Common myeloid progenitor, CD34-positive (primary cell): ENCODE data around the gene ZNF552.
"Not testable (repeated sequence)": the region's sequence is repeated elsewhere in the genome, so short reads cannot be mapped to it uniquely, and the experiment has no call there.

Experiments used
- CTCF ChIA-PET: fragments of 350-600 bp; sonication (Branson Sonifier 250); formaldehyde crosslinking; loops from one replicate; lab custom pipeline; 2021; ENCODE audit warnings: antibody characterized with exemption; lab: Charles Lee
- POLR2A ChIA-PET: fragments of 350-600 bp; sonication (Branson Sonifier 250); formaldehyde crosslinking; loops from one replicate; lab custom pipeline; 2021; ENCODE audit warnings: antibody characterized with exemption; lab: Charles Lee
- DNase-seq, 3 donors: peaks; one replicate each; pipeline versions ENCODE4 v3.0.0 to v3.0.0-alpha.2; 2013
- H3K27ac ChIP-seq, 2 experiments: 1 replicate in 1 of 2; 2 replicates in 1 of 2; pipeline ENCODE4 v1.7.0; 2013; ENCODE audit warnings: inconsistent platforms in 2 of 2, low read length in 2 of 2, mild to moderate bottlenecking in 2 of 2, low read depth in 1 of 2, moderate library complexity in 1 of 2; ENCODE audit not compliant: severe bottlenecking in 2 of 2, insufficient read depth in 1 of 2, poor library complexity in 1 of 2
- H3K27me3 ChIP-seq, 5 experiments: replicated peaks in 2 of 5; 1 replicate in 3 of 5; 2 replicates in 2 of 5; pipeline versions ENCODE4 v1.6.1 to v1.7.0; 2013; ENCODE audit warnings: low read length in 4 of 5, mild to moderate bottlenecking in 2 of 5, moderate library complexity in 2 of 5, inconsistent platforms in 1 of 5; ENCODE audit not compliant: insufficient read depth in 5 of 5, control insufficient read depth in 4 of 5
- H3K36me3 ChIP-seq, 4 experiments: 1 replicate in 2 of 4; 2 replicates in 2 of 4; pipeline versions ENCODE4 v1.6.1 to v1.7.0; 2013; ENCODE audit warnings: low read length in 3 of 4, control low read depth in 1 of 4, mild to moderate bottlenecking in 1 of 4; ENCODE audit not compliant: control insufficient read depth in 4 of 4, insufficient read depth in 4 of 4
- H3K4me1 ChIP-seq, 4 experiments: 1 replicate in 3 of 4; 2 replicates in 1 of 4; pipeline versions ENCODE4 v1.6.1 to v1.7.1; 2013; ENCODE audit warnings: low read length in 3 of 4, mild to moderate bottlenecking in 3 of 4, control low read depth in 1 of 4, inconsistent platforms in 1 of 4, moderate library complexity in 1 of 4; ENCODE audit not compliant: control insufficient read depth in 4 of 4, insufficient read depth in 4 of 4; ENCODE audit errors: control extremely low read depth in 1 of 4
- H3K4me3 ChIP-seq, 7 experiments: 1 replicate in 4 of 7; 2 replicates in 3 of 7; pipeline versions ENCODE4 v1.5.1 to v1.7.0; 2013; ENCODE audit warnings: mild to moderate bottlenecking in 7 of 7, low read length in 6 of 7, moderate library complexity in 6 of 7, inconsistent platforms in 2 of 7, low read depth in 2 of 7, control low read depth in 1 of 7; ENCODE audit not compliant: insufficient read depth in 4 of 7, control insufficient read depth in 1 of 7; ENCODE audit errors: extremely low read depth in 1 of 7
- H3K9me3 ChIP-seq, 5 experiments: 1 replicate in 4 of 5; 2 replicates in 1 of 5; pipeline versions ENCODE4 v1.6.1 to v1.7.1; 2013; ENCODE audit warnings: low read length in 4 of 5, mild to moderate bottlenecking in 2 of 5, inconsistent platforms in 1 of 5, low read depth in 1 of 5, moderate library complexity in 1 of 5; ENCODE audit not compliant: control insufficient read depth in 4 of 5, insufficient read depth in 2 of 5; ENCODE audit errors: control extremely low read depth in 1 of 5
- WGBS: methylation state at CpG from one replicate; pipeline ENCODE4 v1.1.5; 2013; ENCODE audit not compliant: insufficient coverage; 5-methylcytosine and 5-hydroxymethylcytosine counted together

The ZNF552 gene

GRCh38 chr19:57812975-57813820 lies 1.5 kb downstream of the ZNF552 start:
- 100% methylated on average over 3 of the region's 13 CpGs for WGBS
- H3K9me3 ChIP-seq, H3K27ac ChIP-seq, POLR2A ChIA-PET, DNase-seq, CTCF ChIA-PET, H3K27me3 ChIP-seq: not testable (repeated sequence)
- H3K4me3 ChIP-seq: peak overlapping the region in 1 of 7 experiments; percentile 16
- H3K36me3 ChIP-seq: peaks cover 8 to 22% (median 10%) of the 10 kb centered on the region in 4 experiments
- peaks cover 0 to 22% (median 14%) of the 10 kb centered on the region in 4 experiments for H3K4me1 ChIP-seq

- H3K4me1 ChIP-seq: peaks cover 0 to 22% (median 14%) of the 10 kb centered on the region in 4 experiments
- CTCF ChIA-PET: interaction anchor here (1.2 kb wide), 1 partner anchor 12 kb away, joined by 4 read pairs; no protein-coding TSS in a partner anchor
- peaks cover 11 to 31% (median 16%) of the 10 kb centered on the region in 4 experiments for H3K36me3 ChIP-seq
- DNase-seq: peak in 1 of 3 donors; percentile 16
- no peaks in the 10 kb centered on the region for H3K27me3 ChIP-seq
- H3K4me3 ChIP-seq: no peak overlapping the region
- 67% methylated on average over 1 of the region's 3 CpGs for WGBS
- POLR2A ChIA-PET: interaction anchor here (0.6 kb wide), 1 partner anchor 62 kb away, joined by 3 read pairs; no protein-coding TSS in a partner anchor
- no peaks in the 10 kb centered on the region for H3K9me3 ChIP-seq
- H3K27ac ChIP-seq: no peak overlapping the region
Measured at GRCh38 chr19:57812226-57812625, 2.5 kb downstream of the ZNF552 start.

DNA sequence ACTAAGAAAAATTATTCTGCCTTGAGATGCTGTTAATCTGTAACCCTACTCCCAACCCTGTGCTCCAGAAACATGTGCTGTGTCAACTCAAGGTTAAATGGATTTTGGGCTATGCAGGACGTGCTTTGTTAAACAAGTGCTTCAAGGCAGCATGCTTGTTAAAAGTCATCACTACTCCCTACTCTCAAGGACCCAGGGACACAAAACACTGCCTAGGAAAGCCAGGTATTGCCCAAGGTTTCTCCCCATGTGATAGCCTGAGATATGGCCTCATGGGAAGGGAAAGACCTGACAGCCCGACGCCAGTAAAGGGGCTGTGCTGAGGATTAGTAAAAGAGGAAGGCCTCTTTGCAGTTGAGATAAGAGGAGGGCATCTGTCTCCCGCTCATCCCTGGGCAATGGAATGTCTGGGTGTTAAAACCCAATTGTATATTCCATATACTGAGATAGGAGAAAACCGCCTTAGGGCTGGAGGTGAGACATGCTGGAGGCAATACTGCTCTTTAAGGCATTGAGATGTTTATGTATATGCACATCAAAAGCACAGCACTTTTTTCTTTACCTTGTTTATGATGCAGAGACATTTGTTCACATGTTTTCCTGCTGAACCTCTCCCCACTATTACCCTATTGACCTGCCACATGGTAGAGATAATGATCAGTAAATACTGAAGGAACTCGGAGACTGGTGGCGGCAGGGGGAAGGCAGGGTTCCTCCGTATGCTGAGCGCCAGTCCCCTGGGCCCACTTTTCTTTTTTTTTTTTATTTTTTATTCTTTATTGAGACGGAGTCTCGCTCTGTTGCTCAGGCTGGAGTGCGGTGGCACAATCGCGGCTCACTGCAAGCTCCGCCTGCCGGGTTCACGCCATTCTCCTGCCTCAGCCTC lies 4.1 kb downstream of the ZNF552 start:
- WGBS: 99% methylated on average over 9 of the region's 17 CpGs

GRCh38 chr19:57807541-57807940 lies 7.2 kb downstream of the ZNF552 start:
- H3K4me1 ChIP-seq: peaks cover 3 to 22% (median 16%) of the 10 kb centered on the region in 4 experiments
- H3K36me3 ChIP-seq: peaks cover 10 to 29% (median 18%) of the 10 kb centered on the region in 4 experiments
- H3K27me3 ChIP-seq: no peaks in the 10 kb centered on the region
- no peaks in the 10 kb centered on the region for H3K9me3 ChIP-seq
- CTCF ChIA-PET: interaction anchor here (0.9 kb wide), 1 partner anchor 27 kb away, joined by 3 read pairs; no protein-coding TSS in a partner anchor
- H3K4me3 ChIP-seq: no peak overlapping the region
- H3K27ac ChIP-seq: no peak overlapping the region
- DNase-seq: no peak
- 83% methylated on average over 1 of the region's 2 CpGs for WGBS
- POLR2A ChIA-PET: no interaction called here

More for the DNA sequence above, 4.1 kb downstream of the ZNF552 start:
- CTCF ChIA-PET, H3K9me3 ChIP-seq, H3K27ac ChIP-seq, H3K27me3 ChIP-seq, POLR2A ChIA-PET, DNase-seq, H3K4me3 ChIP-seq: not testable (repeated sequence)
- peaks cover 11 to 31% (median 18%) of the 10 kb centered on the region in 4 experiments for H3K36me3 ChIP-seq
- H3K4me1 ChIP-seq: peaks cover 0 to 22% (median 14%) of the 10 kb centered on the region in 4 experiments

- peak; percentile 25 to 76 (median 62) for DNase-seq
- Histone ChIP-seq H3K27ac (peak overlapping the region; percentile 61), H3K9me3 (no peaks in the 10 kb centered on the region), H3K4me1 (peaks cover 11 to 27% (median 17%) of the 10 kb centered on the region in 4 experiments), H3K36me3 (peaks cover 7 to 24% (median 10%) of the 10 kb centered on the region in 4 experiments), H3K4me3 (peak overlapping the region; percentile 26 to 85 (median 64)), H3K27me3 (no peaks in the 10 kb centered on the region)
- POLR2A ChIA-PET: no interaction called here
- WGBS: 22% methylated on average over 12 of the region's 19 CpGs
- CTCF ChIA-PET: interaction anchor here (0.9 kb wide), 1 partner anchor 15 kb away, joined by 3 read pairs; no protein-coding TSS in a partner anchor
Measured at GRCh38 chr19:57803594-57804325, 11.0 kb downstream of the ZNF552 start.

DNA sequence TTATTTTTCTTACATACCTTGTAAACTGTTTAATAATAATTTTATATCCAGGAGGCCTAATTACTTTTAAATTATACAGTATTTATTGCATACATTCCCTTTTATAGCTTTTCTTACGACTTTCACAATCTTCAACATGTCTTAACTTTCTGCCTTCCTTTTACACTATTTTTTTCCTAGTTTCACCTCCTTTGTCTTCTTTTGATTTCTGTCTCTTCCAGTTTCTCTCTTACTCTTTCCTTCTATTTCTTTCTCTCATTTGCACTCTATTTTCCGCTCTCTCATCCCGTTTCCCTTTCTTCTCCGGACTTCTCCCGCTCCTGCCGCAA lies 11.5 kb downstream of the ZNF552 start:
- no peak for DNase-seq
- POLR2A ChIA-PET: no interaction called here
- CTCF ChIA-PET: interaction anchor here (0.9 kb wide), 1 partner anchor 16 kb away, joined by 3 read pairs; no protein-coding TSS in a partner anchor
- Histone ChIP-seq H3K27me3 (no peaks in the 10 kb centered on the region), H3K4me1 (peaks cover 11 to 28% (median 17%) of the 10 kb centered on the region in 4 experiments), H3K36me3 (peaks cover 4 to 20% (median 7%) of the 10 kb centered on the region in 4 experiments), H3K9me3 (no peaks in the 10 kb centered on the region), H3K27ac (no peak overlapping the region), H3K4me3 (peak overlapping the region in 6 of 7 experiments; percentile 47 to 85 (median 68))
- WGBS: 11% methylated on average over 5 of the region's 6 CpGs
